Measurements from ENCODE around the gene PDE4D.

PDE4D gene

DNA sequence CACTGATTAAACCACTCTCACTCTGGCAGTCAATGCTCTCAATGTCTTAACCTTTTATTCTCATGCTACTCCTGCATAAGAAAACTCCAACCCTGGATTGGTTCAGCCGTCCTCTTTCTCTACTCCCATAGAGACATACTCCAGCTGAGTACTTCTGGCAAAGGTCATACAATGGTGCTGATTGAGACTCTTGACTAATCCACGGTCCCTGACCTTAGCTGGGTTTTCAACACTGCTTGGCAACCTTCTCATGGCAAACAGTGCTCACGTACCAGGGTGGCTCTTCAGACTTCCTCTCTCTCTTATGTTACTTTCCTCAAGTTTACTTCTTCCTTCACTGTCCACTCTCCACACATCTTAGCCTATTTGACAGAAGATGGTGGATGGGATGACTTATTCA lies 963.0 kb downstream of the PDE4D start:
- DNase-seq (ENCODE audit: low read depth, low spot score): no peak

DNA sequence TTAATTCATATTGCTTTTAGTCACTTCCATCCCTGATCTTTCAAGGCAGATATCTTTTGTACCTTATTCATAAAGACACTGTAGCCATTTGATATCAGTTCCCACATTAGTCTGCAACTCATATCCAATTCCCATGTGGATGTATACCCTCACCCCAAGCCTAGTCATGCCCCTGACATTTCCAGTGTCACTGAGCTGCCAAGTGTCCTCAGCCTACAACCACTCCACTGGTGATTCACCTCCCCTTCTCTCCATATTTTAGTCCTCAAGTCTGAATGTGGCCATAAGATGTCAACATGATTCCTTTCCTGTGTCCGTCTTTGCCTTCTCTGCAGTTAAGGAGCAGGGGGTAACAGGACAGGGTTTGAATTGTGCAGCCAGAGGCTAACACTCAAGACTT lies 963.8 kb downstream of the PDE4D start:
- no peak for DNase-seq (ENCODE audit: low read depth, low spot score)

DNA sequence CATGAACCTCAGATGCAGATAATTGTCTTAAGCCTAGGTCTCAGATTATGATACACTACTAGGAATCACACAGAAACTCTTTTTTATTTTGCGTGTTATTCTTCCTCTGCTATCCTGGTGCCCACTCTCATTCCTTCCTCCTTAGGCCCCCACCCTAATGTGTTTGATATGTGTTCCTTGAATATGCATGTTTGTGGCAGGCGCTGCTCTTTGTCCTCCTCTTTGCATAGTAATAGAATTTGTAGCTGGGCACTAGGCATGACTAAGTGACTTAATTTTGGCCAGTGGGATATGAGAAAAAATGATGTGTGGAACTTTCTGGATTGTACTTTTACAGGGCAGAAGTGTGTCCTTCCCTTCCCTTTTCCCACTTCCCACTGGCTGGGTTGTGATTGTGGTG lies 965.6 kb downstream of the PDE4D start:
- DNase-seq (ENCODE audit: low read depth, low spot score): no peak

DNA sequence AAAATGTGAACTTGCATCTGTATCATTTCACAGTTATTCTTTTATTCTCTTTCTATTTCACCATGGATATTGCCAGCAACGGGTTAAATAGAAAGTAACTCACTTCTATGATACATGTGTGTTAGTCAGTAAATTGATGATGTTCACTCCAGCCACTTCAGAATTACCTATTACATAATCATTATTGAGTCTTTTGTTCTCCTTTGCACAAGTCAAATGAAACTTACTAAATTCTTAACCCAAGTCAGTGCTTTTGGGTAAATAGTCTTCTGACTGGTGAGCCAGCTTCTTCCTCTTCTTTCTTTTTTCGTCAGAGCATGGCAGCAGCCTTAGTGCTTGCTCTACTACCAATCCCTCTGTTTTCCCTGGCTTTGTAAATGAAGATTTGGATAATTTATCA lies 966.3 kb downstream of the PDE4D start:
- DNase-seq (ENCODE audit: low read depth, low spot score): no peak

DNA sequence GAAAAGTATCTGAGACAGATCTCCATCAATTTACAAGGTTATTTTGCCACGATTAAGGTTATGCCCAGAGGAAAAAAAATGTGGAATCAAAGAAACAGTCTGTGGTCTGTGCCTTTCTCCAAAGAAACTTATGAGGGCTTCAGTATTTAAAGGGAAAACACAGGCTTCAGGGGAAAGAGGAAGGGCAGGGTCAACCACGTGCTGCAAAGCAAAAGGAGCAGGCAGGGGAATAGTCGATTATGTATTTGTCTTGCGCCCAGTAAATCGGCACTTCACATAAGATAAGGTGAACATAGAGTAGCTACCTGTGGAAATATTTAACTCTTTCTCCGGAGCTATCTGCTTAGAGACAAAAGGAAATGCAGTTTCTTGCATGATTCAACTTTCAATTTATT lies 967.0 kb downstream of the PDE4D start:
- DNase-seq (ENCODE audit: low read depth, low spot score): no peak

- DNase-seq (ENCODE audit: low read depth, low spot score): no peak
Measured at GRCh38 chr5:58925627-58926540, 967.6 kb downstream of the PDE4D start.

DNA sequence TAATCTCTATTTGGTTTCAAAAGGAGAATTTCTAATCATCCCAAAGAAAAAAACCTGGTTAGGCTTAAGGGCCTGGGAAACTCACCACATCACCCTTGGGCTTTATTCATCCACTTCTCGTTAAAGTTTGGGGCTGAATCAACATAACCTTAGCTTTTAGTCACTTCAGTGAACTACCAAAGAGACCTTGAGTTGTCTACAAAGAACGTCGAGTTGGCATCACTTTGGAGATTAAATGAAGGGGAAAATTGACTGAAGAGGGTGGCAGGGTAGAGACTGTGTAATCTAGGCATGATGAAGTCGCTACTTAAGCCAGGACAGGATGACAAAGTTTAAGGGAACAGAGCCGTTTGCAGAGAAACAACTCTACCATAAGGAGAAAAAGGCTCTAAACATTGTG lies 969.2 kb downstream of the PDE4D start:
- no peak for DNase-seq (ENCODE audit: low read depth, low spot score)

DNA sequence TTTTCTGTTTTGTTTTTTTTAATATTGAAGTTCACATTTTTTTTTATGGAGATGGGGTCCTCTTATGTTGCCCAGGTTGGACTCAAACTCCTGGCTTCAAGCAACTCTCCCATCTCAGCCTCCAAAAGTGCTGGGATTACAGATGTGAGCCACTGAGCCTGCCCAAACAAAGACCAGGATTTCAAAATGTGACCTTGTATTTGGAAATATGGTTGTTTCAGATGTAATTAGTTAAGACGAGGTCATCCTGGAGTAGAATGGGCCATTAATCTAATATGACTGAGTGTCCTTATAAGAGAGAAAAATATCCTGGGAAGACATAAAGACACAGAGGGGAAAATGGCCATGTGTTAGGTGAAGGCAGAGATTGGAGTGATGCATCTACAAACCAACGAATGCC lies 970.2 kb downstream of the PDE4D start:
- DNase-seq (ENCODE audit: low read depth, low spot score): no peak

DNA sequence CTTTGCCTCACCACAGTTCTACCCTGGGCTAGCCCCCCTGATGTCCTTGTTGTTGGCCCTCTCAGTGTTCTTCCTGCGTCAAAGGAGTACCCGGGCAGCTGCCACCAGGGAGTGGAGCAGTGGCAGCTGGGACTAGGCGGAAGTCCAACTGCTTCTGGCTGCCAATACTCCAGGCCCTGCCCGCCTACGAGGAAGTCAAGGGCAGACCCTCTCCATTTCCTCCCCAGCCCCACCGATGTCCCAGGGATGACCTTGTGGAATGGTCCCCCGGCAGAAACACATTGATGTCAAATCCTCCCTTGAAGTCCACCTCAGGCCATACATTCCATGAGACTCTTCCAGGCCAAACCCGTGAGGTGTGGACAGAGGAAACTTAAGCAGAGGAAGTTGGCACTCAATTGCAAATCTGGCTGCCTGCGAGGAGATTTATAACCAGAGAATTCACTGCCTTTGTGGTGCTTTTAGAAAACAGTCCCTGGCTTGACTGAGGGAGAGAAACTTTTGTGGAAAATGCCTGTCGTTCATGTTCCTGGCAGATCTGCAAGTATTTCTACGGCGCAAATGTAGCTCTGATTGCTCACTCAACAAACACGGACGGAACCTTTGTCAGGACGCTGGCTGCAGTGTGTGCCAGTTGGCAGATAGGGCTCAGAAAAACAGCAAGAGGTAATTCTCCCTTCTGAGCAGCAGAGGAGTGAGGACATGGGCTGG lies 970.9 kb downstream of the PDE4D start:
- no peak for DNase-seq (ENCODE audit: low read depth, low spot score)

- no peak for DNase-seq (ENCODE audit: low read depth, low spot score)
Measured at GRCh38 chr5:58921159-58921558, 972.4 kb downstream of the PDE4D start.

DNA sequence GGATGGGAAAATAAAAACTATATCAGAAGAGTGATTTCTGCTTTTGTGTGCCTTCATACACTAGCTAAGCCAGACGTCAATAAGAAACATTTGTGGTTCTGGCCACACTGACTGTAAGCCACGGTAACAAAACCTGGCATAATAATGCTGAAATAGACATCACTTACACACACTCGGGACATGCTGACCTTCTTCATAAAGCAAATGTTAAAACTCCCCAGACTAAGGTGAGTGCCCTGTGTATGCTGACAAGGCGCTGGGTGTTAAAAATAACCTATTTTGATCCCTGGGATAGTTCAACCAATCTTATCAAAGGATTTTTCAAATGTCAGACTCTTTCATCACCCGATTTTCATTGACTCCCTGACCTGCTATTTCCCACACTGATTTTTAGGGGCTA lies 973.7 kb downstream of the PDE4D start:
- no peak for DNase-seq (ENCODE audit: low read depth, low spot score)
